Thoracic aorta (tissue), 2 donors: ENCODE measurements around the gene MPP7. TPM values are rescaled to one million over a fixed set of nuclear protein-coding genes. Genes with fewer than 3 reads are reported as not detected.

Experiments
- ATAC-seq: fragments of 150-250 bp; one replicate; pipeline ENCODE4 v1.8.0; 2017; ENCODE audit warnings: low read depth; ENCODE audit not compliant: insufficient number of reproducible peaks, low FRiP score
- DNase-seq: peaks from one replicate; pipeline ENCODE4 v3.0.0-alpha.2; 2020; ENCODE audit warnings: low spot score
- H3K27ac ChIP-seq, 2 donors: fragments of 200-600 bp; sonication (generic); 1 replicate in 1 of 2; 2 replicates in 1 of 2; pipeline ENCODE4 v1.5.1; 2016; ENCODE audit warnings: mild to moderate bottlenecking in 2 of 2, moderate library complexity in 2 of 2
- H3K27me3 ChIP-seq: fragments of 200-600 bp; sonication (generic); replicated peaks from 2 replicates; pipeline ENCODE4 v1.6.0; 2016; ENCODE audit warnings: mild to moderate bottlenecking; ENCODE audit not compliant: insufficient read depth
- H3K36me3 ChIP-seq: fragments of 200-600 bp; sonication (generic); one replicate; pipeline ENCODE4 v1.5.1; 2016
- H3K4me1 ChIP-seq, 2 donors: fragments of 200-600 bp; sonication (generic); 1 replicate in 1 of 2; 2 replicates in 1 of 2; pipeline versions ENCODE4 v1.5.1 to v1.6.0; 2016; ENCODE audit warnings: low read depth in 2 of 2, mild to moderate bottlenecking in 1 of 2; ENCODE audit not compliant: control insufficient read depth in 1 of 2
- H3K4me3 ChIP-seq: fragments of 200-600 bp; sonication (generic); 2 replicates; pipeline ENCODE4 v1.5.1; 2016; ENCODE audit warnings: mild to moderate bottlenecking
- H3K9me3 ChIP-seq: fragments of 200-600 bp; sonication (generic); 2 replicates; pipeline ENCODE4 v1.5.1; 2016
- total RNA-seq, 2 donors: library from RNA; depleted of rRNA; stranded (reverse); fragments of >200 nt; gene quantifications; one replicate each; pipeline versions ENCODE4 v1.1.0 to v1.2.3, GENCODE V29; 2016
- TF ChIP-seq, protein P1 (sequence below): fragments of 200-600 bp; sonication (generic); IDR thresholded peaks from one replicate; pipeline ENCODE4 v1.5.1; 2019; ENCODE audit warnings: antibody characterized with exemption

MPP7 gene
- total RNA-seq, 2 donors from 2014 or later: 28.2 to 48.5 TPM

DNA sequence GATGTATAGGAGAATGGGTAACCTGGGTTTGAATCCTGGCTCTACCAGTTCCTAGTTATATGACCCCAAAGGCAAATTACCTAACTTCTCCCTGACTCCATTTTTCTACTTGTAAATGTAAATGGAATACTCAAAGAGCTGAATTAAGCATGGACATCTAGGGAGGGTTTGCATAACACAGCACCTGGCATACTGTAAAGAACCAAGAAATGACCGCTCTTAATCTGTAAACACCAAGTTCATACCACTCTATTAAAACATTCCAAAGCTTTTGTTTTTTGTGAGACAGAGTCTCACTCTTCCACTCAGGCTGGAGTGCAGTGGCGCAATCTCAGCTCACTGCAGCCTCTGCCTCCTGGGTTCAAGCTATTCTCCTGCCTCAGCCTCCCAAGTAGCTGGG, 19.6 kb downstream of the MPP7 start:
- peaks cover 38 to 82% of the 10 kb centered on the region in 2 donors for H3K4me1 ChIP-seq
- TF ChIP-seq, protein P1, sequence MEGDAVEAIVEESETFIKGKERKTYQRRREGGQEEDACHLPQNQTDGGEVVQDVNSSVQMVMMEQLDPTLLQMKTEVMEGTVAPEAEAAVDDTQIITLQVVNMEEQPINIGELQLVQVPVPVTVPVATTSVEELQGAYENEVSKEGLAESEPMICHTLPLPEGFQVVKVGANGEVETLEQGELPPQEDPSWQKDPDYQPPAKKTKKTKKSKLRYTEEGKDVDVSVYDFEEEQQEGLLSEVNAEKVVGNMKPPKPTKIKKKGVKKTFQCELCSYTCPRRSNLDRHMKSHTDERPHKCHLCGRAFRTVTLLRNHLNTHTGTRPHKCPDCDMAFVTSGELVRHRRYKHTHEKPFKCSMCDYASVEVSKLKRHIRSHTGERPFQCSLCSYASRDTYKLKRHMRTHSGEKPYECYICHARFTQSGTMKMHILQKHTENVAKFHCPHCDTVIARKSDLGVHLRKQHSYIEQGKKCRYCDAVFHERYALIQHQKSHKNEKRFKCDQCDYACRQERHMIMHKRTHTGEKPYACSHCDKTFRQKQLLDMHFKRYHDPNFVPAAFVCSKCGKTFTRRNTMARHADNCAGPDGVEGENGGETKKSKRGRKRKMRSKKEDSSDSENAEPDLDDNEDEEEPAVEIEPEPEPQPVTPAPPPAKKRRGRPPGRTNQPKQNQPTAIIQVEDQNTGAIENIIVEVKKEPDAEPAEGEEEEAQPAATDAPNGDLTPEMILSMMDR: no peak
- H3K27me3 ChIP-seq: no peaks in the 10 kb centered on the region
- no peak overlapping the region for H3K4me3 ChIP-seq
- H3K9me3 ChIP-seq: no peaks in the 10 kb centered on the region
- ATAC-seq (no peak), DNase-seq (no peak)
- peak overlapping the region; percentile 13 to 87 for H3K27ac ChIP-seq
- H3K36me3 ChIP-seq: no peaks in the 10 kb centered on the region

DNA sequence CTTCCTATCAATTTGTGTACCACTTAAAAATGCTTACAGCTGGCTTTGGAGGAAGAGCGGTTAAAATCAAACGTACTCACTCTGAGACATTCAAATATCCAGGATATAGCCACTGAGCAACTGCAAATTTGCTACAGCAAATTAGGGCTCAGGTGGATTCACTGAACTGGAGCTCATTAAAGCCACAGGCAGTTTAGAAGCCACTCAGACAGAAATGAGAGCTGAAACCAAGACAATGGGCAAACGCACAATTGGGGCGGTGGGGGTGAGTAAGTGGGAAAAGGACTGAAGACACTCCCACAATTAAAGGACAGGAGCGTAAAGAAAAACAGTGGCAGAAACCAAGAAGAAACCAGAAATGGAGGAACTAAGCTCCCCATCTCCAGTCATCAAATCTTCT, 20.5 kb downstream of the MPP7 start:
- no peak for ATAC-seq
- peaks cover 40 to 90% of the 10 kb centered on the region in 2 donors for H3K4me1 ChIP-seq

DNA sequence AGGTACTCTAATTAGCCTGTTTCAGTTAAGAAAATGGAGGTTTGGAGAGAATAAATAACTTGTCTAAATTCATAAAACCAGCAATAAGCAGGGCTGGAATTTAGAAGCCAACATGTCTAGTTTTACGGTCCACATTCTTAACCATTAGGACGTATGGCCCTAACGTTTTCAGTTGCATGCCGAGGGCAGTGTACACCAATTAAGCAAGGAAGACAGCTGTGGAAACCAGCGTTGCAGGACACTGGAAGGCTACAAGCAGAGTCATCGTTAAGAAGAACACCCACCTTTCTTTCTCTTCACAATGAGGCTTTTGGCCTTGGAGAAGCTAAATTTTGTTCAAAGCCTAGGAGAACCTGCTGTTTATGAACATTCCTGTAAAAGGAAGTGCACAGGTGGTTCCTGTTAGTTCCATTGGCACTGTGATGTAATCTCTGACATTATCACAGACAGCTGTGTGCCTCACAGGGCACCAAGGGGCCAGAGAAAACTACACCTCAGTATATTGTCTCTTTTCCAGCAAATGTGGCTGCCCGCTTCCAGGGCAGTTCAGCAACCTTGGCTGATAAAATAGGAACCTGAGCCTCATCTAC, 21.0 kb downstream of the MPP7 start:
- peak overlapping the region; percentile 87 for H3K27ac ChIP-seq
- no peaks in the 10 kb centered on the region for H3K9me3 ChIP-seq
- no peaks in the 10 kb centered on the region for H3K27me3 ChIP-seq
- H3K36me3 ChIP-seq: no peaks in the 10 kb centered on the region
- H3K4me1 ChIP-seq: peaks cover 40 to 91% of the 10 kb centered on the region in 2 donors
- TF ChIP-seq, protein P1: no peak
- DNase-seq (no peak), ATAC-seq (no peak)
- no peak overlapping the region for H3K4me3 ChIP-seq

More for the DNA sequence above, 20.5 kb downstream of the MPP7 start:
- no peak overlapping the region for H3K4me3 ChIP-seq
- H3K27ac ChIP-seq: peak overlapping the region; percentile 87
- no peak for DNase-seq
- H3K27me3 ChIP-seq: no peaks in the 10 kb centered on the region
- no peaks in the 10 kb centered on the region for H3K36me3 ChIP-seq
- TF ChIP-seq, protein P1: no peak
- H3K9me3 ChIP-seq: no peaks in the 10 kb centered on the region

DNA sequence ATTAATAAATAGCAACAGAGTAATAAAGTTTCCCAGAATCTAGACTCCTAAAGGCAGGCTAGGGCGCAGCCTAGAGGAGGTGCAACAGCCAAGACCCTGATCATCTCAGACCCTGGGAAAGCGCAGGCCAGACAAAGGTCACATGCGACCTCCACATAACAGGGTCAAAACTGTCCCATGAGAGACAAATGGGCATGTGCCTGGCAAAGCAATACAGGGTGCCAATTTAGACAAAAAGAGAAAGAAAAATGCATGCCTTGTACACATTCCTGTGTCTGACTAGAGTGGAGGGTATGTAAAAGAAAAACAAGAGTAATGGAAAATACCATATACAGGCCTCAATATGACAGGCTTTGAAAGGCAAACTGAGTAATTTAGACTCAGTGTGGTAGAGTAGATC, 22.2 kb downstream of the MPP7 start:
- H3K9me3 ChIP-seq: no peaks in the 10 kb centered on the region
- no peaks in the 10 kb centered on the region for H3K27me3 ChIP-seq
- ATAC-seq (peak; percentile 90), DNase-seq (no peak)
- peak overlapping the region; percentile 87 for H3K27ac ChIP-seq
- TF ChIP-seq, protein P1: no peak
- H3K36me3 ChIP-seq: no peaks in the 10 kb centered on the region
- H3K4me1 ChIP-seq: peaks cover 38 to 83% of the 10 kb centered on the region in 2 donors
- H3K4me3 ChIP-seq: no peak overlapping the region

DNA sequence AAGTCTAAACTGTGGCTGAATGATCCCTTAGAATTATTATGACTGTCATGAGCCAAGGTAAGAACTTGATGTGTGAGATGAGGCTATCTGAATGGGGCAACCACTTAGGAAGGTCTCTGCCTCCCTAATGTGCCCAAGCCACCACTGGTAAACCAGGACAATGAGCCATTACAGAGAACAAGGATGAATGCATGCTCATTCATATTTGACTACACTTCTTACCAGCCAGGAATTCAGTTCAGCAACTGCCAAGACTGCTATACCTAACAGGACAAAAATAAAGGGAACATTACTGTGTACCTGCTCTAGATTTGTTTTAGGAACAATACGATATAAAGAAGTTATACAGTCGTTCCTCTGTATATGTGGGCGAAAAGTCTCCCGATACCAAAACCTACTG, 23.0 kb downstream of the MPP7 start:
- Histone ChIP-seq H3K4me3 (no peak overlapping the region), H3K9me3 (no peaks in the 10 kb centered on the region), H3K27me3 (no peaks in the 10 kb centered on the region), H3K36me3 (no peaks in the 10 kb centered on the region), H3K27ac (peak overlapping the region; percentile 87), H3K4me1 (peaks cover 31 to 76% of the 10 kb centered on the region in 2 donors)
- ATAC-seq (no peak), DNase-seq (no peak)
- TF ChIP-seq, protein P1: no peak
